ENCODE measurements around the gene TTC27. TPM values are rescaled to one million over a fixed set of nuclear protein-coding genes. Genes with fewer than 3 reads are reported as not detected.

The TTC27 gene
- polyA plus RNA-seq, 1 donor from 2014 or later: 11.1 TPM

- H4K20me1 ChIP-seq (ENCODE audit: insufficient read depth): no peaks in the 10 kb centered on the region
- no peaks in the 10 kb centered on the region for H3K9me3 ChIP-seq (ENCODE audit: low read length)
- no peak overlapping the region for H2AFZ ChIP-seq (ENCODE audit: low read depth, low read length)
- H3K9me2 ChIP-seq (ENCODE audit: insufficient read depth, low read length): no peaks in the 10 kb centered on the region
- H3K27ac ChIP-seq (ENCODE audit: low read length): no peak overlapping the region
- no peak overlapping the region for H3K9ac ChIP-seq (ENCODE audit: low read length)
- TF ChIP-seq TAF1 (IDR thresholded peaks at IDR 0.05; ENCODE audit: low read depth) (no peak), CTCF (IDR thresholded peaks at IDR 0.05; ENCODE audit: poor library complexity, severe bottlenecking) (no peak), EZH2 (IDR thresholded peaks at IDR 0.05; ENCODE audit: borderline replicate concordance, insufficient read depth, low read length, poor library complexity, severe bottlenecking) (no peak), RAD21 (conservative IDR thresholded peaks at IDR 0.05) (no peak), POLR2AphosphoS5 (IDR thresholded peaks at IDR 0.05) (no peak), MXI1 (conservative IDR thresholded peaks at IDR 0.05; ENCODE audit: poor library complexity, severe bottlenecking) (no peak), REST (IDR thresholded peaks at IDR 0.05; ENCODE audit: borderline replicate concordance) (no peak), EP300 (conservative IDR thresholded peaks at IDR 0.05; ENCODE audit: poor library complexity, severe bottlenecking) (no peak), SMC3 (conservative IDR thresholded peaks at IDR 0.05; ENCODE audit: poor library complexity) (no peak)
- H3K4me2 ChIP-seq (ENCODE audit: low read length): no peak overlapping the region
- H3K36me3 ChIP-seq (ENCODE audit: insufficient read depth, low read length): no peaks in the 10 kb centered on the region
- no peaks in the 10 kb centered on the region for H3F3A ChIP-seq (ENCODE audit: insufficient read depth, low read length, poor library complexity, severe bottlenecking)
- no peak overlapping the region for H3K4me3 ChIP-seq (ENCODE audit: low read length)
- H3K27me3 ChIP-seq (ENCODE audit: insufficient read depth, low read depth, low read length): no peaks in the 10 kb centered on the region
- H3K79me2 ChIP-seq (replicated peaks; ENCODE audit: insufficient read depth, low read length): no peaks in the 10 kb centered on the region
Observed at GRCh38 chr2:32623311-32623706, 4.5 kb upstream of the TTC27 start.

GRCh38 chr2:32624812-32625211, 3.0 kb upstream of the TTC27 start:
- Histone ChIP-seq H3F3A (ENCODE audit: insufficient read depth, low read length, poor library complexity, severe bottlenecking) (no peaks in the 10 kb centered on the region), H3K79me2 (replicated peaks; ENCODE audit: insufficient read depth, low read length) (no peaks in the 10 kb centered on the region), H2AFZ (ENCODE audit: low read depth, low read length) (no peak overlapping the region), H3K9ac (ENCODE audit: low read length) (no peak overlapping the region), H3K4me2 (ENCODE audit: low read length) (no peak overlapping the region), H3K9me2 (ENCODE audit: insufficient read depth, low read length) (no peaks in the 10 kb centered on the region), H3K4me3 (ENCODE audit: low read length) (no peak overlapping the region), H3K27me3 (ENCODE audit: insufficient read depth, low read depth, low read length) (no peaks in the 10 kb centered on the region), H3K9me3 (ENCODE audit: low read length) (no peaks in the 10 kb centered on the region), H3K36me3 (ENCODE audit: insufficient read depth, low read length) (no peaks in the 10 kb centered on the region), H4K20me1 (ENCODE audit: insufficient read depth) (no peaks in the 10 kb centered on the region), H3K27ac (ENCODE audit: low read length) (no peak overlapping the region)
- TF ChIP-seq EZH2 (IDR thresholded peaks at IDR 0.05; ENCODE audit: borderline replicate concordance, insufficient read depth, low read length, poor library complexity, severe bottlenecking) (no peak), TAF1 (IDR thresholded peaks at IDR 0.05; ENCODE audit: low read depth) (no peak), RAD21 (conservative IDR thresholded peaks at IDR 0.05) (no peak), SMC3 (conservative IDR thresholded peaks at IDR 0.05; ENCODE audit: poor library complexity) (no peak), MXI1 (conservative IDR thresholded peaks at IDR 0.05; ENCODE audit: poor library complexity, severe bottlenecking) (no peak), CTCF (IDR thresholded peaks at IDR 0.05; ENCODE audit: poor library complexity, severe bottlenecking) (no peak), REST (IDR thresholded peaks at IDR 0.05; ENCODE audit: borderline replicate concordance) (no peak)

Data from neural cell (in vitro differentiated cells).